ENCODE data around the gene AGPAT4. TPM values are rescaled to one million over a fixed set of nuclear protein-coding genes. Genes with fewer than 3 reads are reported as not detected.
"Not testable (repeated sequence)": the region's sequence is repeated elsewhere in the genome, so short reads cannot be mapped to it uniquely, and the experiment has no call there.

AGPAT4 gene
- total RNA-seq, 1 experiment from 2014 or later = 12.0 TPM

- no peak for DNase-seq (ENCODE audit: low read depth)
Observed at GRCh38 chr6:161227004-161227960, 46.6 kb downstream of the AGPAT4 start.

DNA sequence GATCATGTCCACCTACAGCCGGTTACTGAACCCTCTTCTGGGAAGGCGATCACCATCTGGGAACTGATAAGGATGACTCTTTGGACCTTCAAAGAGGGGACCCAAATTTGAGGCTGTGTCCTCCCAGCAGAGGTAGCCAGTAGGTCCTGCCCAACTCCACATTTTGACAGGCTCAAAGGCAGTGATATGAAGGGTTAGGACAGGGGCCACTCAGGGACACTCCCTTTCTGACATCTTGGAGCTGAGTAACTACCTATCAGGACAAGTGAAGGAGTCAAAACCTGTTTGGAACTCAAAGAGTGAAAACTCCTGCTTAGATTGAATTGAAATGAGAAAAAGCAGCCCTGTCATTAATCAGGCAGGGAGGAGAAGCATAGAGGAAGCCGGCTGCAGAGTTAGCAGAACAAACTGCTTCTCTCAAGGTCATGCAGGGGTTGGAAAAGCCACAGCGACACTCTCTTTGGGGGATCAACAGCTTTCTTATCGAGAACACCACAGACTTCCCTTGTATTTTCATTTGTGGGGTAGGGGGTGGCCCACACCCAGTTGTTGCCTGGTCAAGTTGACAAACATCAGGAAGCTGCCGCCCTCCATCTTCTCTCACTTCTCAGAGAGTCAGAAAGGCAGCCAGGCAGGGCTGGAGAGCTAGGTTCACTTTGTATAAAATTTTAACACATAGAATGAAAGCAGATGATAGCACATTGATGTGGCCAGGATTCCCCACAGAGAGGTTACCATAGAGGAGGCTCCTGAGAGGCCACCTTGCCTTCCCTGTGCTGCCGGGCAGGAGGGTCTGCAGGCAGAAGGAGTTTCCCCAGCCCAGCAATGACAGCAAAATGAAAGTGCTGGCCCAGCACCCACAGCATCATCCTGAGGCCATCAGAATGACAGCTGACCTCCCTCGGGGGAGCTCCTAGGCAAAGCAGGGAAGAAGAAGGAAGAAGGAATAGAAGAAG is 47.6 kb downstream of the AGPAT4 start:
- DNase-seq (ENCODE audit: low read depth) = no peak

DNA sequence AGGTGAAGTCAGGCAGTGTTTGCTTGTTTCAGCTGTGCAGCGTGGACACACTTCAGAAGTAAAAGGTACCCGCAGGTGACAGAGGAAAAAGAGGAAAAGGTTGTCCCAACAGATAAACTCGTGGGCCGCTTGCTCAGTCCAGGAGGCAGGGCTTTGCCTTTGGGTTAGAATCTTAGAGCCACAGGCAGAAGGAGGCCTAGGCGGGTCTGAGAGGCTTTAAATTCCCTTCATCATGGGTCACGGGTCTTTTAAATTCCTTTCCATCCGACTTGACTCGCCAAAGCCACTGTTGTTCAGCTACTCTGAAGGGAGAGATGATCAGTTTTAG is 48.2 kb downstream of the AGPAT4 start:
- DNase-seq (ENCODE audit: low read depth) = no peak

GRCh38 chr6:161224951-161225680 is 48.7 kb downstream of the AGPAT4 start:
- not testable (repeated sequence) for DNase-seq (ENCODE audit: low read depth)

- DNase-seq (ENCODE audit: low read depth) = no peak
Observed at GRCh38 chr6:161223646-161224045, 50.2 kb downstream of the AGPAT4 start.

- DNase-seq (ENCODE audit: low read depth) = no peak
Observed at GRCh38 chr6:161222706-161223234, 51.1 kb downstream of the AGPAT4 start.

- no peak for DNase-seq (ENCODE audit: low read depth)
Observed at GRCh38 chr6:161220346-161220745, 53.5 kb downstream of the AGPAT4 start.

DNA sequence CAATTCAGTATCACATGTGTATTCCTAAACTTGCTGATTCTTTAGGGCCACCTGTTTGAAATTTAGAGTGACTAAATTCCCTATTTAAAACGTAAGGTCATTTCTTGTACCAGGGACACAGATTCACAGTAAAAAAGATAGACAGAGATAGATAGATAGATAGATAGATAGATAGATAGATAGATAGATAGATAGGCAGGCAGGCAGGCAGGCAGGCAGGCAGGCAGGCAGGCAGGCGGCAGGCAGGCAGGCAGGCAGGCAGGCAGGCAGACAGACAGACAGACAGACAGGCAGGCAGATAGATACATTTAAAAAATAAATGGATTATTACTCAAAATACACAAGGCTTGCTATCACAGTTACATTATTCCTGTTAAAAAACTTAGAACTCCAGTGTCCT is 54.2 kb downstream of the AGPAT4 start:
- DNase-seq (ENCODE audit: low read depth) = no peak

DNA sequence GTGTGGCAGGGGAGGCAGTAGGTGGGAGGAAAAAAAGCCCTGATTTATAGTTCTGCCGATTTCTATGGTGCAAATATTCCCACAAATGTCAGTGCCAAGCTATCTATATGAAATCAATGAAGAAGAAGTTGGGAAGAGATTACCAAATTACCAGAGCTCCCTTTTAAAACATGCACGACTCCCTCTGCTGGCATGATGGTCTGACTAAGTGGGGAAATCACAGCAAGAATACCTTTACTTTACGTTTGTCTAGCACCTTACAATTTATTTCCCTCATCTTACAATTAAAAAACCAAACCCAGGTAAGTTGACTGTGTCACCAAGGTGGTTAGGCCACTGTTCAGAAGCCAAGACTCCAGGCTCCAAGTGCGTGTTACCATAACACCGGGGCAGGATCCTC is 55.6 kb downstream of the AGPAT4 start:
- DNase-seq (ENCODE audit: low read depth) = no peak

GRCh38 chr6:161217628-161218027 is 56.2 kb downstream of the AGPAT4 start:
- DNase-seq (ENCODE audit: low read depth) = no peak

DNA sequence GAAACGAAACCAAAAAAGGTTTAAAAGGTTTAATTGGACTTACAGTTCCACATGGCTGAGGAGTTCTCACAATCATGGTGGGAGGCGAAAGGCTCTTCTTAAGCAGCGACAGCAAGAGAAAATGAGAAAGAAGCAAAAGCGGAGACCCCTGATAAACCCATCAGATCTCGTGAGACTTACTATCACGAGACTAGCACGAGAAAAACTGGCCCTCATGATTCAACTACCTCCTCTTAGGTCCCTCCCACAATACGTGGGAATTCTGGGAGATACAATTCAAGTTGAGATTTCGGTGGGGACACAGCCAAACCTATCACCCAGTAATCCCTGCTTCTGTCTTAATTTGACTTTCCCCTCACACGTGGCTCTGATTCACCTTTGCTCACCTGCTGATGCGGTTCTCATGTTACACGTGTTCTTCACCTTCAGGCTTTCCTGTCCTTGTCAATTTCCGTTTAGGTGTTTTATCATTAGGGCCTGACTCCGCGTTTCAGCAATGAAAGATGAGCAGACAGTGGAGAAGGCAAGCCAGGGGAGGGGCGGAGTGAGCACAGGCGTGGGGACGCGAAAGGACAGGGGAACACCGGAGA is 57.1 kb downstream of the AGPAT4 start:
- no peak for DNase-seq (ENCODE audit: low read depth)

DNA sequence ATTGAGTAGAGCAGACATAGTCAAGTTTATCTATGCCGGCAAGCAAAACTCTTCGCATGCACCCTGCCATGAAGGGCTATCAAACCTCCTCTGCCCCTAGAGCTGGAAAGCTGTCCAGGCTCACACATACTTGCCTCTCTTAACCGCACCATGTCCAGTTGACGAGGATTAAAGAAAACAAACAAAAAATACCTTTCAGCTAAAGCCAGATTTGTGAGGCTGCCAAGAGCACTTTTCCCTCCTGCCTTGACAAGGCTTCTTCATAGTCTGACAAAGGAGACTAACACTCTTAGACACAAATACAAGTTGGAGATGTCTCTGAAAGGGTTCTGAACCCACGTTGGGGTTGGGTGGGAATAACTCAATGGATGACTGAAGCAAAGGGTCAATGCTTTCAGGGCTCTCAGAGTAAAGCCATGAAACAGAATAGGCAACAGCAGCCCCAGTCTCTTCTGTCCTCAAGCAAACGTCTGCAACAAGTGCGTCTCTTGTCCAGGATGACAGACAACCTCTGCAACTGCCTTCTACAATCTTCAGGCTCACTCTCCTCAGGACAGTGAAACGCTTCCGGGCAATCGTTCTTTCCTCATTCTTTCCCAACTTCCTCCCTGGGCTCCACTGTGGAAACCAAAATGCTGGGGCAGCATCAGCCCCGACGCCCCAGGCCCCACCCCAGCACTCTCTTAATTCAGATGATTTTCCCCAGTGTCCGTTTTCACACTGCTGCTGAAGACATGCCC is 57.8 kb downstream of the AGPAT4 start:
- DNase-seq (ENCODE audit: low read depth) = peak; percentile 88

DNA sequence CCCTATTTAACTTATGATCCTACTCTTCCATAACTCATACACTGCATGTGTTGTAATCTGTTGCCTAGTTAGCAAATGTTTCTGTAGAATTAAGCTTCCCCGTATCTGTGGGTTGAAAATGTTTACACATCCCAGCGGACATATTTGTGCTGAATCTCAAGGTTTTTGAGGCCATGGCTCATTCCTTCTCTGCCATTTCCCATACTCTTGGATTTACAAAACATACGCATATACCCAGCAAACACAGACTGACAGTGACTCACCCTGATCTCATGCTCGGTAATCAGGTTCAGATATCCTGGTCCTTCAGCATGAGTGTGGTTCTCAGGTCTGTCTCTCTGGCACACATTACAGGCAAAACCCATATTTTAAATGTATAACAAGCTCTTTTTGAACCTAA is 58.7 kb downstream of the AGPAT4 start:
- peak; percentile 95 for DNase-seq (ENCODE audit: low read depth)

DNA sequence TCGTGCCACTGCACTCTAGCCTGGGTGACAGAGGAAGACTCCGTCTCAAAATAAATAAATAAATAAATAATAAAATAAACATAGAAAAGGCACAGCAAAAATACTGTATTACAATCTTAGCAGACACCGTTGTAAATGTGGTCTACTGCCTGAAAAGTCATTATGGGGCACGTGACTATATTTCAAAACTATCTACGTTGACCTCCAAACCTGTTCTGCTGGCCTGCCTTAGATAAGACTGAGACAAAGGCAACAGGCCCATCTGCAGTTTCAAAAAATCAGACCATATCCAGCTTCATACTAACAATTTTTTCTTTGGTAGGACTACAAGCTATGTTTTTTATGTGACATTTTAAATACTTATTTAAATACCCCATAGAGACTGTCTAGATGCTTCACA is 59.1 kb downstream of the AGPAT4 start:
- DNase-seq (ENCODE audit: low read depth) = no peak

GRCh38 chr6:161212902-161213301 is 61.0 kb downstream of the AGPAT4 start:
- no peak for DNase-seq (ENCODE audit: low read depth)

GRCh38 chr6:161211380-161212035 is 62.4 kb downstream of the AGPAT4 start:
- no peak for DNase-seq (ENCODE audit: low read depth)

DNA sequence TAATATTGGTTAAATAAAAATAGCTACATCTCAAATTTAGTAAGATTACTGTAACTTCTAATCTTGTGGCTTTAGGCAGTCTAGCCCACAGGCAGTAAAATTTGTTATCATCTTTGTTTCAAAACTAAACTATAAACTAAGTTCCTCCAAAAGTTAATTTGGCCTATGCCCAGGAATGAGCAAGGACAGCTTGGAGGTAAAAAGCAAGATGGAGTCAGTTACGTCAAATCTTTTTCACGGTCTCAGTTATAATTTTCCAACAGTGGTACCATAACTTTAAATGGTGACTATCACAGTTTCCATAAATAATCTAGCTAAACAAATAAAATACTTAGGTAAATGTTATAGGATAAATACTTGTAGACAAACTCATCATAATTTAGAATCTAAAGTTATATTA is 63.0 kb downstream of the AGPAT4 start:
- no peak for DNase-seq (ENCODE audit: low read depth)

DNA sequence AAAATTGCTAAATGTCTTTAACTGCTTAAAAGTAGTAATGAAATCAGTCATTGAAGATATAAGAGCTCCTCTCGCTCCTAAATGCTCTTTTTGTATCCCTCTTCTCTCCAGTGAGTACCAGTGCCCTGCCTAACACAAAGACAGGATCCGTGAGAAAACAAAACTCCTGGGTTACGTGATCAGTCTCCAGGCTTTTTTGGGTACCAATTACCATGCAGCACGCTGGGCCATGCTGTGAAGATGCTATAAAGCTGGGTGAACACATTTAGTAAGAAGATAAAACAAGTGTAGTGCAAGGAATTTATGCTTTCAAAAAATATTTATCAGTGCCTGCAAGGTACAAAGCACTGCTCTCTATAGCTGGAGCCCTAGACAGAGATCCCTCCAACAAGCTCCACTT is 66.7 kb downstream of the AGPAT4 start:
- no peak for DNase-seq (ENCODE audit: low read depth)

DNA sequence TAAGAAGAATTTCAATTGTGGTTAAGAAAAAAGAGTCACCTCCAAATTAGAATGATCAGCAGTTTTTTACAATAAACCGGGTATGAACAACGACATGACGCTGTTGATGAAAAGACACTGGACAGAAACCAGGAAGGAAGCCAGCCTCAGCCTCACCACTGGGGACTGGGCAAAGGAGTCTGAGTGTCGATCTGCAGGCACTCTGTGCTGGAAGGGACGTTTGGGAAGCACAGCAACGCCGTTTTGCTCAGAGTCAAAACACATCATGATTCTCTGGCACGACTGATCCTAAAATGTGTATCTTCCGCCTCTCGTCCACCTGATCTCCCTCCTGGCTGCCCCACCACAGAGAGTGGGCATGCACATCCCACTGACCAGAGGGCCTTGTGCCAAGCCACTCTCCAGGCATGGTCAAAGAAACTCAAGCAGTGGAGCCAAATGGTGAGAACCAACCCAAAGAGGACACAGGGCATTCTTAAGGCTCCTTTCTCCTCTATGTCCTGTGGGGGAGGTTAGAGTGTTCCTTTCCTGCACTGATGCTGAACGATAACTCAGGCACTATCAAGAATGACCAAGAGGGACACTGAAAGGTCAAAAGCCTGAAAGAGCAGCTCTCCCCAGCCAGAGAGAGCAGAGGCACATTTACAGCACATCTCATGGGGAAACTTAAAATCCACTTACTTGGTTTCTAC is 68.8 kb downstream of the AGPAT4 start:
- DNase-seq (ENCODE audit: low read depth) = peak; percentile 64
